Measurements from ENCODE around the gene LHPP.

The LHPP gene

GRCh38 chr10:124656113-124656490, 194.5 kb downstream of the LHPP start:
- Histone ChIP-seq H3K27ac (replicated peaks) (no peak overlapping the region), H3K27me3 (ENCODE audit: insufficient read depth, poor library complexity, severe bottlenecking) (no peaks in the 10 kb centered on the region), H3K4me3 (replicated peaks; ENCODE audit: insufficient read depth, low read length) (no peak overlapping the region)
- no peak for DNase-seq (ENCODE audit: low read depth in 1 of 2, low spot score in 1 of 2)
- TF ChIP-seq CTCF (IDR thresholded peaks at IDR 0.05; ENCODE audit: insufficient read depth, low read length) (no peak), GABPA (IDR thresholded peaks at IDR 0.05; ENCODE audit: low read depth) (no peak), SPI1 (IDR thresholded peaks at IDR 0.05; ENCODE audit: borderline replicate concordance, low read depth) (no peak), POLR2AphosphoS5 (IDR thresholded peaks at IDR 0.05; ENCODE audit: low read depth) (no peak)
- TF ChIP-seq, protein P1, sequence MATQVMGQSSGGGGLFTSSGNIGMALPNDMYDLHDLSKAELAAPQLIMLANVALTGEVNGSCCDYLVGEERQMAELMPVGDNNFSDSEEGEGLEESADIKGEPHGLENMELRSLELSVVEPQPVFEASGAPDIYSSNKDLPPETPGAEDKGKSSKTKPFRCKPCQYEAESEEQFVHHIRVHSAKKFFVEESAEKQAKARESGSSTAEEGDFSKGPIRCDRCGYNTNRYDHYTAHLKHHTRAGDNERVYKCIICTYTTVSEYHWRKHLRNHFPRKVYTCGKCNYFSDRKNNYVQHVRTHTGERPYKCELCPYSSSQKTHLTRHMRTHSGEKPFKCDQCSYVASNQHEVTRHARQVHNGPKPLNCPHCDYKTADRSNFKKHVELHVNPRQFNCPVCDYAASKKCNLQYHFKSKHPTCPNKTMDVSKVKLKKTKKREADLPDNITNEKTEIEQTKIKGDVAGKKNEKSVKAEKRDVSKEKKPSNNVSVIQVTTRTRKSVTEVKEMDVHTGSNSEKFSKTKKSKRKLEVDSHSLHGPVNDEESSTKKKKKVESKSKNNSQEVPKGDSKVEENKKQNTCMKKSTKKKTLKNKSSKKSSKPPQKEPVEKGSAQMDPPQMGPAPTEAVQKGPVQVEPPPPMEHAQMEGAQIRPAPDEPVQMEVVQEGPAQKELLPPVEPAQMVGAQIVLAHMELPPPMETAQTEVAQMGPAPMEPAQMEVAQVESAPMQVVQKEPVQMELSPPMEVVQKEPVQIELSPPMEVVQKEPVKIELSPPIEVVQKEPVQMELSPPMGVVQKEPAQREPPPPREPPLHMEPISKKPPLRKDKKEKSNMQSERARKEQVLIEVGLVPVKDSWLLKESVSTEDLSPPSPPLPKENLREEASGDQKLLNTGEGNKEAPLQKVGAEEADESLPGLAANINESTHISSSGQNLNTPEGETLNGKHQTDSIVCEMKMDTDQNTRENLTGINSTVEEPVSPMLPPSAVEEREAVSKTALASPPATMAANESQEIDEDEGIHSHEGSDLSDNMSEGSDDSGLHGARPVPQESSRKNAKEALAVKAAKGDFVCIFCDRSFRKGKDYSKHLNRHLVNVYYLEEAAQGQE (IDR thresholded peaks at IDR 0.05; ENCODE audit: insufficient replicate concordance, low read depth) = no peak

DNA sequence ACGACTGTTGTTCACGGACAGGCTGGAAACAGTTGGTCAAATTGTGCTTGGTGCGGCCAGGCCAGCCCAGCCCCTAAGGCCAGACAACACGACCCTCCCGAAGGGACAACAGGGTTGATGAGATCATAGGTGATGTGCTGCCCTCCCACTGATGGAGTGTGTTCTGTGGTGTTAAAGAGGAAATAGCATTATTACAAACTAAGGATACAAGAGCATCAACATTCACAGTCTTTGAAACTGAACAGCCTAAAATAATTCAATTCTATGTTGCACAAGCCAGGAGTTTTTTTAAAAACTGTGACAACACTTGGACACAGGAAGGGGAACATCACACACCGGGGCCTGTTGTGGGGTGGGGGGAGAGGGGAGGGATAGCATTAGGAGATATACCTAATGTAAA, 194.9 kb downstream of the LHPP start:
- Histone ChIP-seq H3K27me3 (ENCODE audit: insufficient read depth, poor library complexity, severe bottlenecking) (no peaks in the 10 kb centered on the region), H3K27ac (replicated peaks) (no peak overlapping the region), H3K4me3 (replicated peaks; ENCODE audit: insufficient read depth, low read length) (no peak overlapping the region)
- DNase-seq (ENCODE audit: low read depth in 1 of 2, low spot score in 1 of 2) = no peak
- TF ChIP-seq CTCF (IDR thresholded peaks at IDR 0.05; ENCODE audit: insufficient read depth, low read length) = no peak
- TF ChIP-seq, protein P1 (IDR thresholded peaks at IDR 0.05; ENCODE audit: insufficient replicate concordance, low read depth) = no peak
- TF ChIP-seq GABPA (IDR thresholded peaks at IDR 0.05; ENCODE audit: low read depth) = no peak
- TF ChIP-seq SPI1 (IDR thresholded peaks at IDR 0.05; ENCODE audit: borderline replicate concordance, low read depth) = no peak
- TF ChIP-seq POLR2AphosphoS5 (IDR thresholded peaks at IDR 0.05; ENCODE audit: low read depth) = no peak

DNA sequence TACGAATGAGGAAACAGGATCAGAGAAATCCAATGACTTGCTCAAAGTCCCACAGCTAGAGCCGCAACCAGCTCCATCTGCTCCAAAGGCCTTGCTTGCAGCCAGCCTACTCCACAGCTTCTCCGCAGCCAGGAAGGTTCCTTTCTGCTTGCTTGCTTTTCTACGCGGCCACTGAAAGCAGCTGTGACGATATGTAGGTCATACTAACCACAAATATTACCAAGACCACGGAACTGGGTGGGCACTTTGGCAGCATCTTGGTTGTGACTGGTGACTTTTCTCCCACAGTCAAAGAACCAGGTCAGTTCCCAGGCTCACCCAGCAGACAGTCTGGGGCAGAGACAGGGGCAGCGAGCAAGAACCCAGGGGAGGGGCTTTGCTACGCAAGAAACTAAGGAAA, 196.2 kb downstream of the LHPP start:
- Histone ChIP-seq H3K27ac (replicated peaks) (no peak overlapping the region), H3K27me3 (ENCODE audit: insufficient read depth, poor library complexity, severe bottlenecking) (no peaks in the 10 kb centered on the region), H3K4me3 (replicated peaks; ENCODE audit: insufficient read depth, low read length) (no peak overlapping the region)
- DNase-seq (ENCODE audit: low read depth in 1 of 2, low spot score in 1 of 2) = peak in 1 of 2 experiments; percentile 32
- TF ChIP-seq CTCF (IDR thresholded peaks at IDR 0.05; ENCODE audit: insufficient read depth, low read length) (no peak), GABPA (IDR thresholded peaks at IDR 0.05; ENCODE audit: low read depth) (no peak)

DNA sequence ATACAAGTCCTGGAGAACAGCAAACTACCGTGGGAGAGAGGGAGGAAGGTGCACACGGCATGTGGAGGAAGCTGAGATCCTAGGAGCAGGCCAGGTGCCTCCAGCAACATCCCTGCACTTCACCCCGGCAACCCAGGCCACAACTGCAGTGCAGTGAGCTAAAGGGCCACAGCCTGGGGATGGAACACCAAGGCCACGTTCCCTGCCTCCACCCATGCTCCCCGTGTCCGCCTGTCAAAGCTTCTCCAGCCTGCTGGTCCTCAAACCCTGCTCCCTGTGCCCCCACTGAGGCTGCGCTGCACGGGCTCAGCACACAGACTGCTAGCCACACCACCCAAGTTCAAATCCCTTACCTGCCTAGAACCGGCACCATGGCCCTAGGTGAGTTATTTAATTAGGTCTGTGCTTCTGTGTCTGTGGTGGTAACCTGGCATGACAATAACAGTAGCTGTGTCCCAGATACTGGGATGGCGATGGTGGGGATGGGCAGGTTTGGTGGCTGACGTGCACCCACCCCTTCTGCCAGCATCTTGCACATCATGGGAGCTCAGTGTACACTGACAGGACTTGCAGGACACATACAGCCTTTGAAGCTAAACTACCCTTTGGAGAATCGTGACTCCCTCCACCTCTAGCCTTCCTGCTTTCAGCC, 197.1 kb downstream of the LHPP start:
- Histone ChIP-seq H3K27ac (replicated peaks) (no peak overlapping the region), H3K27me3 (ENCODE audit: insufficient read depth, poor library complexity, severe bottlenecking) (no peaks in the 10 kb centered on the region), H3K4me3 (replicated peaks; ENCODE audit: insufficient read depth, low read length) (no peak overlapping the region)
- DNase-seq (ENCODE audit: low read depth in 1 of 2, low spot score in 1 of 2) = no peak
- TF ChIP-seq GABPA (IDR thresholded peaks at IDR 0.05; ENCODE audit: low read depth) (no peak), SPI1 (IDR thresholded peaks at IDR 0.05; ENCODE audit: borderline replicate concordance, low read depth) (no peak), CTCF (IDR thresholded peaks at IDR 0.05; ENCODE audit: insufficient read depth, low read length) (no peak), POLR2AphosphoS5 (IDR thresholded peaks at IDR 0.05; ENCODE audit: low read depth) (no peak)
- TF ChIP-seq, protein P1 (IDR thresholded peaks at IDR 0.05; ENCODE audit: insufficient replicate concordance, low read depth) = no peak
